ENCODE results near the gene ERVH48-1.
"Not testable (repeated sequence)": the region's sequence is repeated elsewhere in the genome, so short reads cannot be mapped to it uniquely, and the experiment has no call there.

The ERVH48-1 gene

GRCh38 chr21:42938606-42938995 lies 13.2 kb upstream of the ERVH48-1 start:
- DNase-seq = not testable (repeated sequence)

DNA sequence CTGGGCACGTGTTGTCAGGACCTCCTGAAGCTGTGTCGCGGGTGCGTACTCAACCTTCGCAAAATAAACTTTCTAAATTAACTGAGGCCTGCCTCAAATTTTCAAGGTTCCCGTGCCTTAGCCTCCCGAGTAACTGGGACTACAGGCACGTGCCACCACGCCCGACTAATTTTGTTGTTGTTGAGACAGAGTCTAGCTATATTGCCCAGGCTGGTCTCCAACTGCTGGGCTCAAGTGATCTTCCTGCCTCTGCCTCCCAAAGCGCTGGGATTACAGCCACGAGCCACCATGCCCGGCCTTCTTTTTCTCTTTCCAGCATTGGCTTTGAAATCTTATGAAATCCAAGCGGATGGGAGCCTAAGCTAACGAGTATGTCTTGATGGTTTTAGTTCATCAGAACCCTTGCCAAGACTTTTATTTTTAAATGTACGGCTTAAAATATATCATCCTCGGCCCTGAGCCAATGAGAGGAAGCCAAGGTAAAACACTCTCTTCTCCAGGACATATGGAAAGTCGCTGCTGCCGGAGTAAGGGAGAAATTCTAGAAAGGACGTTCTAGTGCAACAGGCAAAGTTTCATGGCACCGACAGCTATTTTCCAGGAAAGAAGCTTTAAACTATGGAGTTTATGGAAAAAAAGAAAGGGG lies 12.7 kb upstream of the ERVH48-1 start:
- DNase-seq = no peak

GRCh38 chr21:42937034-42937940 lies 11.9 kb upstream of the ERVH48-1 start:
- DNase-seq = not testable (repeated sequence)

- DNase-seq = not testable (repeated sequence)
Measured at GRCh38 chr21:42936360-42936759, 10.9 kb upstream of the ERVH48-1 start.

DNA sequence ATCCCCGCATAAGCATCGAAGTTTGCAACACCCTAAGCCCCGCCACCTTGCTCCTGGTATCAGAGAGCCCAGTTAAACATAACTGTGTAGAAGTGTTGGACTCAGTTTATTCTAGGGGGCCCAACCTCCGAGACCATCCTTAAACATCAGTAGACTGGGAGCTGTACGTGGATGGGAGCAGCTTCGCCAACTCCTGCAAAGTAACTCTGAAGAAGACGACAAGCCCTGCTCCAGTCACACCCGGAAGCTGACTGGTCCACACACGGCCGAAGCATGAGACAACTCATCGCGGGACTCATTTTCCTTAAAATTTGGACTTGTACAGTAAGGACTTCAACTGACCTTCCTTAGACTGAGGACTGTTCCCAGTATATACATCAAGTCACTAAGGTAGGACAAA lies 8.5 kb upstream of the ERVH48-1 start:
- DNase-seq = not testable (repeated sequence)

GRCh38 chr21:42933137-42933970 lies 7.9 kb upstream of the ERVH48-1 start:
- not testable (repeated sequence) for DNase-seq

DNA sequence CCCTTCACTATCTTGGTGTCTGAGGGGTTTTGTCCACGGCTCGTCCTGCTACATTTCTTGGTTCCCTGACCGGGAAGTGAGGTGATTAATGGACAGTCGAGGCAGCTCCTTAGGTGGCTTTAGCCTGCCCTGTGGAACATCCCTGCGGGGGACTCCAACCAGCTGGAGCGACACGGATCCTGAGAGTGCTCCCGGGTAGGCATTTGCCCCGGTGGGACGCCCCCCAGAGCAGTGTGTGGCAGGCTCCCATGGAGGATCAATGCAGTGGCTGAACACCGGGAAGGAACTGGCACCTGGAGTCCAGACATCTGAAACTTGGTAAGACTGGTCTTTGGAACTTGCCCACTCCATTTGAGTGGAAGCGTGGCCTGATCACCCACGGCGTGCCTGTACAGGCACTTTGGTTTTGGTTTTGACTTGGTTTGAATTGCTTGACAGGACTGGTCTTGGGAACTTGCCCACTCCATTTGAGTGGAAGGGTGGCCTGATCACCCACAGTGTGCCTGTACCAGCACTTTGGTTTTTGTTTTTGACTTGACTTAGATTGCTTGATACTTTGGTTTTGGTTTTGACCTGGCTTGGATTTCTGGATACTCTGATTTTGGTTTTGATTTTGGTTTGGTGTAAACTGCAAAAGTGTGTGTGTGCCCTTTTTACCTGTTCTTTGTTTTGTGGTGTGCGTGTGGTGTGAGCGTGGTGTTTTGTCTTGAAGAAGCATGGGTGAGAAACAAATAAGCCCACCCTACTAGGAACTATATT lies 7.1 kb upstream of the ERVH48-1 start:
- not testable (repeated sequence) for DNase-seq

DNA sequence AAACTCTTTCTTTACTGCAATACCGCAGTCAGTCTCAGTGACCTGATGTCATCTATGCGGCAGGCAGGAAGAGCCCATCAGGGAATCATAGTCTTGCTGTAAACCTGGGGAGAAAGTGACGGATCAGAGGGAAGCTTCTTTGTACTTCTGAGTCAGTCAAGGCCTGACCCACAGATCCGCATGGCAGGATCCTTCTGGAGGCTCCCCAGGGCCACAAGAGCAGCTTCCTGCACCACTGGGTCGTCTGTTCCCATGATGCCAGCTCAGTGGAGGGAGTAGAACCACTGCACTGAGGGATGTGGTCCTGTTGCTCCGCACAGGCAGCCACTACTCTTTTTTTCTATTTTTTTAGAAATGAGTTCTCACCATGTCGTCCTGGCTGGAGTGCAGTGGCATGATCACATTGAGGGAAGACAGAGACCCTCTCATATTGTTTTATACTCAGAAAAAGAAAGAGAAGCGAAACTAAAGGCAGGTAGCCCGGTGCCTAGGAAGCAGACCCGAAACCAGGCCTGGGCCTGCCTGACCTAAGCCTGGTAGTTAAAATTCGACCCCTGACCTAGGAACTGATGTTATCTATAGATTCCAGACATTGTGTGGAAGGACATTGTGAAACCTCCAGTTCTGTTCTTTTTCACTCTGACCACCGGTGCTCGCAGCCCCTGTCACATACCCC lies 6.3 kb upstream of the ERVH48-1 start:
- DNase-seq = no peak

GRCh38 chr21:42929969-42930368 lies 4.5 kb upstream of the ERVH48-1 start:
- DNase-seq = no peak

DNA sequence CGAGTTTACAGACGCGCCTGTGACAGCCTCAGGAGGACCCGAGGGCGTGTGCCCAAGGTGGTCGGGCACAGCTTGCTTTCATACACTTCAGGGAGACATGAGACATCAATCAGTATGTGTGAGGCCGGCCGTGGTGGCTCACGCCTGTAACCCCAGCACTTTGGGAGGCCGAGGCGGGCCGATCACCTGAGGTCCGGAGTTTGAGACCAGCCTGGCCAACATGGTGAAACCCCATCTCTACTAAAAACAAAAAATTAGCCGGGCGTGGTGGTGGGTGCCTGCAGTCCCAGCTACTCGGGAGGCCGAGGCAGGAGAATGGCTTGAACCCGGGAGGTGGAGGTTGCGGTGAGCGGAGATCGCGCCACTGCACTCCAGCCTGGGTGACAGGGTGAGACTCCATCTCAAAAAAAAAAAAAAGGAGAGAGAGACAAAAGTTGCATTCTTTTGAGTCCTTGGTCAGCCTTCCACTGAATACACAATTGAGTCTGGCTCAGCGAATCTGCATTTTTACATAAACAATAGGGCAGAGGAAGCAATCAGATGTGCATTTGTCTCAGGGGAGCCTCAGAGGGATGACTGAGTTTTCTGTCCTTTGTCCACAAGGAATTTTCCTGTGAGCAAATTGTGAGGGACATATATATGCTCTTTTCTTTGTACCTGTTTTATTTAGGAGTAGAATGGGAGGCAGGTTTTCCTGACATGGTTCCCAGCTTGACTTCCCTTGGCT lies 2.2 kb upstream of the ERVH48-1 start:
- DNase-seq = not testable (repeated sequence)

DNA sequence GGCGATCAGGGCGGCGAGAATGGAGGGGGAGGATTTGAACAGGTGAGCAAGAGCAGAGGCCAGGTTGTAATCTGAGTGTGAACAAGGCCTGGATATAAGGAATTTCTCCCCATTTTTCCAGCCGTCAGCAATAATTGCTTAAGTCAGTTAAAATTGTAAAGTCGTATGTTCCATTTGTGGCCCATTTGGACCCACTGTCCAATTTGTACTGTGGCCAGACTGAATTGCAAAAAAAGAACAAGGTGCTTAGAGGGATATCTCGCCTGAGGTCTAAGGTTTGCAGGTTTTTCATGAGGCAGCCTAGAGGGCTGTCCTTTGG lies 1.0 kb downstream of the ERVH48-1 start:
- no peak for DNase-seq

- peak; percentile 31 to 84 (median 67) for DNase-seq
Measured at GRCh38 chr21:42923553-42924432, 1.6 kb downstream of the ERVH48-1 start.

DNA sequence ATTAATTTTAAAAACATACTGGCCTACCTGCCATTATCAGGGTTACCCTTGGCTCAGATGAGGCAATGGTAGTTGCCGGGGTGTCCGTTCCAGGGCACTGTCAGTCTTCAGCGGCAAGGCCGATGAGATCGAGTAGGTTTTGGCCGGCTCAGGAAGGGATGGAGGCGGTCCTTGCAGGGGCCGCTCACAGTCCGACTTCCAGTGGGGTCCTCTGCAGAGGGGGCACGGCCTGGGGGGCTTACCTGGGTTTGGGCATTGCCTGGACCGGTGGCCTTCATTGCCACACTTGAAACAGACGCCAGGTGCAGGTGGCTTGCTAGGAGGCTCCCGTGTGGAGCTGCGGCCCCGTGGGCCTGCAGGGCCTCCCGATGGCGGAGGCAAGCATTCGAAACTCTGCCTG lies 2.5 kb downstream of the ERVH48-1 start:
- no peak for DNase-seq

DNA sequence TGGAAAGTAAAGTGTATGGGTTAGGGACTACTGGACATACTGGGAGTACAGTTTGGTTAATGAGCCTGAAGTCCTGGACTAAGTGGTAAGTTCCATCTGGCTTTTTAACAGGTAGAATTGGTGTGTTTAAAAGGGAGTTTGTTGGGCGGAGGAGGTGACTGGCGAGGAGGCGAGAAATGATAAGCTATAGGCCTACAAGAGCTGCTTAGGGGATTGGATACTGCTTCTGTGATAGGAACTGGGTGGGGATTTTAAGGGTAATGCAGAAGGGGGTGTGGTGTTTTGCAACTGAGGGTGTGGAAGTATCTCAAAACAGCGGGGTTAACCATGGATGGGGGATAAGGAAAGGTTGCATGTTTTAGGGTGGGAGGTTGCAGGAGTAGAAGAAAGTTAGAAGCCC lies 3.5 kb downstream of the ERVH48-1 start:
- no peak for DNase-seq

- DNase-seq = no peak
Measured at GRCh38 chr21:42918291-42918690, 7.1 kb downstream of the ERVH48-1 start.

DNA sequence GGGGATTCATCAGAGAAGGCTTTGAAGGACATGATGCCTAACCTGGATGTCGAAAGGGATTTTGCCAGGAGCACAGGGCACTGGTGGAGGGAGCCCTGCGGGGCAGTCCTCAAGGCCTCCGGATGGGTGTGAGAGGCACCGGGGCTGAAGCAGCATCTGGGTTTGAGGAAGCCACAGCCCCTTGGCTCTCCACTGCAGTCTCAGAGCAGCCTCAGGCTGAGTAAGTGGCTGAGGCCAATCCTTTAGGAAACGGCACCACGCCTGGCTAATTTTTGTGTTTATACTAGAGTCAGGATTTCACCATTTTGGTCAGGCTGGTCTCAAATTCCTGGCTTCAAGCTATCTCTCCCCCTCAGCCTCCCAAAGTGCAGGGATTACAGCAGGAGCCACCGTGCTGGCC lies 12.0 kb downstream of the ERVH48-1 start:
- no peak for DNase-seq

DNA sequence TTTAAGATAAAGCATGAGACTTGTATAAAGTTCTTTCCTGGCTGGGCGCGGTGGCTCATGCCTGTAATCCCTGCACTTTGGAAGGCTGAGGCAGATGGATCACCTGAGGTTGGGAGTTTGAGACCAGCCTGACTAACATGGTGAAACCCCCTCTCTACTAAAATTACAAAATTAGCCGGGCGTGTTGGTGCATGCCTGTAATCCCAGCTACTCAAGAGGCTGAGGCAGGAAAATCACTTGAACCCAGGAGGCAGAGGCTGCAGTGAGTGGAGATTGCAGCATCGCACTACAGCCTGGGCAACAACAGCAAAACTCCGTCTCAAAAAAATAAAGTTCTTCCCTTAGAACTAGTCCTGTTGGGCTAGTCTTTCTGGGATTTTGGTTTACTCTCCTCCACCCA lies 13.5 kb downstream of the ERVH48-1 start:
- DNase-seq = not testable (repeated sequence)

DNA sequence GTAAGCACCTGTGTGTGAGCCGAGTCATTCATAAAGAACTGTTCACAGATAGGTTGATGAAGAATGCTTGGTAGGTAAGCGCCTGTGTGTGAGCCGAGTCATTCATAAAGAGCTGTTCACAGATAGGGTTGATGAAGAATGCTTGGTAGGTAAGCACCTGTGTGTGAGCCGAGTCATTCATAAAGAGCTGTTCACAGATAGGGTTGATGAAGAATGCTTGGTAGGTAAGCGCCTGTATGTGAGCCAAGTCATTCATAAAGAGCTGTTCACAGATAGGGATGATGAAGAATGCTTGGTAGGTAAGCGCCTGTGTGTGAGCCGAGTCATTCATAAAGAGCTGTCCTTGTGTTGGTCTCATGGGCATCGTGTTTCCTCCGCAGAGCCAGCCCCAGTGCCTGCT lies 16.9 kb downstream of the ERVH48-1 start:
- not testable (repeated sequence) for DNase-seq

DNA sequence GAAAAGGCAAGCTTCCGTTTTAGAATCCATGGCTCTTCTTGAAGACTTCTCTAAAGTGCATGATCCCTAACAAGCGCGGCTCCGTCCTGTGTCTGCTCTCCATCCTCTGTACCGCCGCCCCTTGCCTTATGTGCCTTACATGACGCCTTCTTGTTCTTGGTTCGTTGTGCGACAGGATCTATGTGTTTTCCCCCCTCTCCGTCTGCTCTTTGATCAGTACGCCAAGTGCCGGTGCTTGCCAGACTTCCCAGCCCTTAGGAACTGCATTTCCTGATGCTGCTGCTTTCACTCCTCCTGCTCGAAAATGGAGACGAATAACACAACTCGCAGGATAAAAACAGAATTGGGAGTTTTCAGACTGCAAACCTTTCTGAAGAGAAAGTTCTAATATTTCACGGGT lies 19.2 kb downstream of the ERVH48-1 start:
- no peak for DNase-seq

GRCh38 chr21:42905195-42905594 lies 20.2 kb downstream of the ERVH48-1 start:
- no peak for DNase-seq

Data from stimulated activated naive CD4-positive, alpha-beta T cell (primary cell).